ENCODE measurements around the gene CFAP74. TPM values are rescaled to one million over a fixed set of nuclear protein-coding genes. Genes with fewer than 3 reads are reported as not detected.

The CFAP74 gene
- total and polyA plus RNA-seq, 2 of the 13 experiments (the other 11 are each of a cell fraction or from before 2014, with no cell fraction given): 0.27 to 0.62 TPM

- TF ChIP-seq, protein P1, sequence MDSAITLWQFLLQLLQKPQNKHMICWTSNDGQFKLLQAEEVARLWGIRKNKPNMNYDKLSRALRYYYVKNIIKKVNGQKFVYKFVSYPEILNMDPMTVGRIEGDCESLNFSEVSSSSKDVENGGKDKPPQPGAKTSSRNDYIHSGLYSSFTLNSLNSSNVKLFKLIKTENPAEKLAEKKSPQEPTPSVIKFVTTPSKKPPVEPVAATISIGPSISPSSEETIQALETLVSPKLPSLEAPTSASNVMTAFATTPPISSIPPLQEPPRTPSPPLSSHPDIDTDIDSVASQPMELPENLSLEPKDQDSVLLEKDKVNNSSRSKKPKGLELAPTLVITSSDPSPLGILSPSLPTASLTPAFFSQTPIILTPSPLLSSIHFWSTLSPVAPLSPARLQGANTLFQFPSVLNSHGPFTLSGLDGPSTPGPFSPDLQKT (CRISPR knock-in tag; IDR thresholded peaks at IDR 0.05; ENCODE audit: borderline replicate concordance): no peak
- TF ChIP-seq CREB1 (IDR thresholded peaks at IDR 0.05) (no peak), CREB1 (CRISPR knock-in tag; IDR thresholded peaks at IDR 0.05) (0 out of 2 replicates have a peak, but pooled peaks have one; percentile 36), CREM (IDR thresholded peaks at IDR 0.05) (peak; percentile 65; the same call in 1 of the 2 replicates), CREM (CRISPR knock-in tag; IDR thresholded peaks at IDR 0.05) (no peak), ZNF713 (CRISPR knock-in tag; IDR thresholded peaks at IDR 0.05) (0 out of 2 replicates have a peak, but pooled peaks have one; percentile 50), KDM5B (CRISPR knock-in tag; IDR thresholded peaks at IDR 0.05; ENCODE audit: borderline replicate concordance) (peak; percentile 54; the same call in 1 of the 2 replicates), ZNF562 (CRISPR knock-in tag; IDR thresholded peaks at IDR 0.05; ENCODE audit: borderline replicate concordance) (no peak), ZNF75D (CRISPR knock-in tag; IDR thresholded peaks at IDR 0.05; ENCODE audit: borderline replicate concordance) (no peak), ZNF232 (CRISPR knock-in tag; IDR thresholded peaks at IDR 0.05; ENCODE audit: borderline replicate concordance) (peak; percentile 85; the same call in 1 of the 2 replicates), MXI1 (IDR thresholded peaks at IDR 0.05; ENCODE audit: borderline replicate concordance, low read depth, low read length) (no peak), GTF2F1 (IDR thresholded peaks at IDR 0.05; ENCODE audit: low read length) (no peak), ZNF740 (CRISPR knock-in tag; IDR thresholded peaks at IDR 0.05) (0 out of 2 replicates have a peak, but pooled peaks have one; percentile 20), TBX2 (CRISPR knock-in tag; IDR thresholded peaks at IDR 0.05; ENCODE audit: borderline replicate concordance) (peak; percentile 83)
- TF ChIP-seq, protein P2, sequence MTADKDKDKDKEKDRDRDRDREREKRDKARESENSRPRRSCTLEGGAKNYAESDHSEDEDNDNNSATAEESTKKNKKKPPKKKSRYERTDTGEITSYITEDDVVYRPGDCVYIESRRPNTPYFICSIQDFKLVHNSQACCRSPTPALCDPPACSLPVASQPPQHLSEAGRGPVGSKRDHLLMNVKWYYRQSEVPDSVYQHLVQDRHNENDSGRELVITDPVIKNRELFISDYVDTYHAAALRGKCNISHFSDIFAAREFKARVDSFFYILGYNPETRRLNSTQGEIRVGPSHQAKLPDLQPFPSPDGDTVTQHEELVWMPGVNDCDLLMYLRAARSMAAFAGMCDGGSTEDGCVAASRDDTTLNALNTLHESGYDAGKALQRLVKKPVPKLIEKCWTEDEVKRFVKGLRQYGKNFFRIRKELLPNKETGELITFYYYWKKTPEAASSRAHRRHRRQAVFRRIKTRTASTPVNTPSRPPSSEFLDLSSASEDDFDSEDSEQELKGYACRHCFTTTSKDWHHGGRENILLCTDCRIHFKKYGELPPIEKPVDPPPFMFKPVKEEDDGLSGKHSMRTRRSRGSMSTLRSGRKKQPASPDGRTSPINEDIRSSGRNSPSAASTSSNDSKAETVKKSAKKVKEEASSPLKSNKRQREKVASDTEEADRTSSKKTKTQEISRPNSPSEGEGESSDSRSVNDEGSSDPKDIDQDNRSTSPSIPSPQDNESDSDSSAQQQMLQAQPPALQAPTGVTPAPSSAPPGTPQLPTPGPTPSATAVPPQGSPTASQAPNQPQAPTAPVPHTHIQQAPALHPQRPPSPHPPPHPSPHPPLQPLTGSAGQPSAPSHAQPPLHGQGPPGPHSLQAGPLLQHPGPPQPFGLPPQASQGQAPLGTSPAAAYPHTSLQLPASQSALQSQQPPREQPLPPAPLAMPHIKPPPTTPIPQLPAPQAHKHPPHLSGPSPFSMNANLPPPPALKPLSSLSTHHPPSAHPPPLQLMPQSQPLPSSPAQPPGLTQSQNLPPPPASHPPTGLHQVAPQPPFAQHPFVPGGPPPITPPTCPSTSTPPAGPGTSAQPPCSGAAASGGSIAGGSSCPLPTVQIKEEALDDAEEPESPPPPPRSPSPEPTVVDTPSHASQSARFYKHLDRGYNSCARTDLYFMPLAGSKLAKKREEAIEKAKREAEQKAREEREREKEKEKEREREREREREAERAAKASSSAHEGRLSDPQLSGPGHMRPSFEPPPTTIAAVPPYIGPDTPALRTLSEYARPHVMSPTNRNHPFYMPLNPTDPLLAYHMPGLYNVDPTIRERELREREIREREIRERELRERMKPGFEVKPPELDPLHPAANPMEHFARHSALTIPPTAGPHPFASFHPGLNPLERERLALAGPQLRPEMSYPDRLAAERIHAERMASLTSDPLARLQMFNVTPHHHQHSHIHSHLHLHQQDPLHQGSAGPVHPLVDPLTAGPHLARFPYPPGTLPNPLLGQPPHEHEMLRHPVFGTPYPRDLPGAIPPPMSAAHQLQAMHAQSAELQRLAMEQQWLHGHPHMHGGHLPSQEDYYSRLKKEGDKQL (CRISPR knock-in tag; IDR thresholded peaks at IDR 0.05; ENCODE audit: low read depth): peak; percentile 52; the same call in 1 of the 2 replicates
- TF ChIP-seq, protein P3, sequence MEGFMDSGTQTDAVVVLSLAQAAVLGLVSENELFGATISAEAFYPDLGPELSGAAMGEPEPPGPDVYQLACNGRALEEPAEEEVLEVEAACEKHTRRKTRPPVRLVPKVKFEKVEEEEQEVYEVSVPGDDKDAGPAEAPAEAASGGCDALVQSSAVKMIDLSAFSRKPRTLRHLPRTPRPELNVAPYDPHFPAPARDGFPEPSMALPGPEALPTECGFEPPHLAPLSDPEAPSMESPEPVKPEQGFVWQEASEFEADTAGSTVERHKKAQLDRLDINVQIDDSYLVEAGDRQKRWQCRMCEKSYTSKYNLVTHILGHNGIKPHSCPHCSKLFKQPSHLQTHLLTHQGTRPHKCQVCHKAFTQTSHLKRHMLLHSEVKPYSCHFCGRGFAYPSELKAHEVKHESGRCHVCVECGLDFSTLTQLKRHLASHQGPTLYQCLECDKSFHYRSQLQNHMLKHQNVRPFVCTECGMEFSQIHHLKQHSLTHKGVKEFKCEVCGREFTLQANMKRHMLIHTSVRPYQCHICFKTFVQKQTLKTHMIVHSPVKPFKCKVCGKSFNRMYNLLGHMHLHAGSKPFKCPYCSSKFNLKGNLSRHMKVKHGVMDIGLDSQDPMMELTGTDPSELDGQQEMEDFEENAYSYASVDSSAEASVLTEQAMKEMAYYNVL (CRISPR knock-in tag; IDR thresholded peaks at IDR 0.05; ENCODE audit: borderline replicate concordance): peak; percentile 91
Observed at GRCh38 chr1:1941211-1941841, 62.3 kb downstream of the CFAP74 start (continued).

Measured in HepG2 (cell line).